Measurements from ENCODE around the gene WDR64.
"Not testable (repeated sequence)": the region's sequence is repeated elsewhere in the genome, so short reads cannot be mapped to it uniquely, and the experiment has no call there.

The WDR64 gene

DNA sequence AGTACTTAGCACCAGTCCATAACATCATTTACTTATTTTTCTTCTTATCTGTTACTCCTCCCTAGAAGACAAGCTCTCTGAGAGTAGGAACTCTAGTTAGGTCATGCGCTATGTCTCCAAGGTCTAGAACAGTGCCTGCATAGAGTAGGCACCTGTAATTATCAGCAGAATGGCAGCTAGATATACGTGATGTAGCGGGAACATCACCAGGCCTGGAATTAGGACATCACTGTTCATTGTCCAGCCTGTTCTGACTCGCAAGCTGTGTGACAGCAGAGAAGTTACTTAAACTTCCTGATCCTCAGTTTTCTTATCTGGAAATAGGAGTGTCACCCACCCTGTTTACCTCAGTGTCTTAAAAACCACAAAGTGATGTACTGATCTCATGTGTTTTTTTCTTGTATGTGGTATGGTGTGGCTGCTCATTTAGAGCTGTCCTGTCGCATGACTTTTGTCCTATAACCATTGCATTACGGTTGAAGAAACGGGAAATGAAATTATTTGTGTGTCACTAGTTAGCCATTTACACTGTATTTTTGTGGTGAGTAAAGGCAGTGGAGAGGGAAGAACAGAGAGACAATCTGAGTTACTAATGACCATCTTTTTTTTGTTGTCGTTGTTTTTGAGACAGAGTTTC is 158.8 kb downstream of the WDR64 start:
- Mint-ChIP-seq H3K36me3 (ENCODE audit: low read depth) (no peaks in the 10 kb centered on the region), H3K4me3 (no peak overlapping the region), H3K9me3 (no peaks in the 10 kb centered on the region), H3K4me1 (ENCODE audit: low read depth) (peaks cover 27% of the 10 kb centered on the region), H3K27me3 (peaks cover 5% of the 10 kb centered on the region), H3K27ac (peak overlapping the region; percentile 79)
- intact Hi-C loops (cut with micrococcal nuclease) = no loop called here

DNA sequence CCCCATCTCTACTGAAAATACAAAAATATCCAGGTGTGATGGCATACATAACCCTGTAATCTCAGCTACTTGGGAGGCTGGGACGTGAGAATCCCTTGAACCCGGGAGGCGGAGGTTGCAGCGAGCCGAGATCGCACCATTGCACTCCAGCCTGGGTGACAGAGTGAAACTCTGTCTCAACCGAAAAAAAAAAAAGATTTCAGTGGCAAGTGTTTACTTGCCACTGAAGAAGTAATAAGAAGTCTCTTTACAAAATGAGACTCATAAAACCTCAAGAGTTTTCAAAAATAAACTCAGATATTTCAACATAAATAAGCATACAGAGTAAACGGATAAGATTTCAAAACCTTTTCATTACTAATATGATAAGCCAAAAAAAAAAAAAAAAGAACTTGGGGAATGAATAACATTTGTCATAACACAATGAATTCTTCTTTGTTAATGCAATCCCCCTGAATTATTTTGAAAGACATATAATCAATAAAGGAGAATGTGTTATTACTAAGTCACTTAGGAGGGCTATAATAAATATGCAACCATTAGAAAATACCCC is 161.8 kb downstream of the WDR64 start:
- peaks cover 43% of the 10 kb centered on the region for H3K4me1 Mint-ChIP-seq (ENCODE audit: low read depth)
- H3K4me3 Mint-ChIP-seq = no peak overlapping the region
- peaks cover 10% of the 10 kb centered on the region for H3K27me3 Mint-ChIP-seq
- no peaks in the 10 kb centered on the region for H3K9me3 Mint-ChIP-seq
- intact Hi-C loops (cut with micrococcal nuclease) = no loop called here
- no peaks in the 10 kb centered on the region for H3K36me3 Mint-ChIP-seq (ENCODE audit: low read depth)
- H3K27ac Mint-ChIP-seq = no peak overlapping the region

DNA sequence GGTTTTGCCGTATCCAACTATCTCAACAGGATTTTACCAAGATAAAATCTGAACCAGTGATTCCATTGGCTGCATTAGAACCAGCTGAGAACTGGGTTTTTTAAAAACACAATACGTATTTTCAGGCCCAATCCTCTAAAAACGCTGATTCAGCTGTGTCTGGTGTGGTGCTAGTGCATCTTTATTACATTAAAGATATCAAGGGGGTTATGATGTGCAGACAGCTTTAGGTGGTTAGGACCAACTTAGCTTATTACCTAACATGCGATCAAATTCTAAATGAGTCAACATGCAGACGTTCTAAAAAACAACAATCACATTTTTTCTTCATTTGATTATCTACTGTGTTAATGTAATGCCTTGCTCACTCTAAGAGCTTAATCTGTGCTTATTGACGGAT is 163.9 kb downstream of the WDR64 start:
- intact Hi-C loops (cut with micrococcal nuclease) = no loop called here
- H3K36me3 Mint-ChIP-seq (ENCODE audit: low read depth) = no peaks in the 10 kb centered on the region
- no peak overlapping the region for H3K4me3 Mint-ChIP-seq
- no peak overlapping the region for H3K27ac Mint-ChIP-seq
- H3K27me3 Mint-ChIP-seq = peaks cover 15% of the 10 kb centered on the region
- H3K9me3 Mint-ChIP-seq = no peaks in the 10 kb centered on the region
- H3K4me1 Mint-ChIP-seq (ENCODE audit: low read depth) = peaks cover 39% of the 10 kb centered on the region

DNA sequence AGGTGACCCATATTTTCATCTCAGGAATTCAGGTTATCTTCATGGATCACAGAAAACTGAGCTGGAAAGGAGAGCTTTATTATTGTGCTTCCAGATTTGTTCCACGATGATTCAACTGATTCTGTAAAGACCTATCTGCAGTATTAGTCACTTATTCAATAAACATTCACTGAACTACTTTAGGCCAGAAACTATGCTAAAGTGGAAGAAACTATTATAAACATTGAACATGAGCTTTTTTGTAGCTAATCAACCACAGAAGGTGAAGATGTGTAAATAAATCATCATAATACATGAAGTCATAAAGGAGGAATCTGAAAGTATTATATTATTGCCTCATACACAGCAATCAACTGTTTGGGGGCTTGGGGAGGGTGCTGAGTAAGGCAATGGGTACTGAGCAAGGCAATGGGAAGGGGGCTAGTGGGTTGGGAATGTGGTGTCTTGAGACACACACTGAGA is 165.3 kb downstream of the WDR64 start:
- Mint-ChIP-seq H3K36me3 (ENCODE audit: low read depth) (no peaks in the 10 kb centered on the region), H3K27me3 (peaks cover 15% of the 10 kb centered on the region), H3K27ac (peak overlapping the region; percentile 24), H3K9me3 (no peaks in the 10 kb centered on the region), H3K4me3 (no peak overlapping the region), H3K4me1 (ENCODE audit: low read depth) (peaks cover 39% of the 10 kb centered on the region)
- intact Hi-C loops (cut with micrococcal nuclease) = no loop called here

DNA sequence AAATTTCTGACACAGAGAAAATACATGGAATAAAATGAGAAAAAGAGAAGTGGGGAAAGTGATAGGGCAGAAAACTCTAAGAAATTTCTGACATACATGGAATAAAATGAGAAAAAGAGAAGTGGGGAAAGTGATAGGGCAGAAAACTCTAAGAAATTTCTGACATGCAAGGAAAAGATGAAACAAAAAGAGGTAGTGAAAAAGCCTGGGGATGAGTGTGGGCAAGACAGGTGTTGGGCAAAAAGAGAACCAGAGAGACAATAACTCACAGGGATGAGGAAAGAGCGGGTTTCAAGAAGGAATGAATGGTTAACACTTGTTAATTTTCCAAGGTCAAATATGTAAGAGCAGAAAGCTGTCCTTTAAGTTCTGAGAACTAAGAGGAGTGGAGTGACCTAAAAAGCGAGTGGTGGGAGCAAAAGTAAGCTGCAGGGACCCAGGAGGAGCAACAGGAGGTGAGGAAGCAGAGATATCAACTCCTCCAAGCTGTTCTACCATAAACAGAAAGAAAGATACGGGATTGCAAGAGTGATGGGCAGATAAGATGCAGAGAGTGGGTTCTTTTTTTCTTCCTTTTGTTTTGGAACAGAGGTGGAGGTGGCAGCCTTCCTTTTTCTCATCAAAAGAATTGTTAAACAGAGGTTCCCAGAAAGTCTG is 166.0 kb downstream of the WDR64 start:
- no peak overlapping the region for H3K4me3 Mint-ChIP-seq
- H3K36me3 Mint-ChIP-seq (ENCODE audit: low read depth) = no peaks in the 10 kb centered on the region
- intact Hi-C loops (cut with micrococcal nuclease) = no loop called here
- peaks cover 15% of the 10 kb centered on the region for H3K27me3 Mint-ChIP-seq
- peak overlapping the region; percentile 24 for H3K27ac Mint-ChIP-seq
- peaks cover 35% of the 10 kb centered on the region for H3K4me1 Mint-ChIP-seq (ENCODE audit: low read depth)
- H3K9me3 Mint-ChIP-seq = no peaks in the 10 kb centered on the region

DNA sequence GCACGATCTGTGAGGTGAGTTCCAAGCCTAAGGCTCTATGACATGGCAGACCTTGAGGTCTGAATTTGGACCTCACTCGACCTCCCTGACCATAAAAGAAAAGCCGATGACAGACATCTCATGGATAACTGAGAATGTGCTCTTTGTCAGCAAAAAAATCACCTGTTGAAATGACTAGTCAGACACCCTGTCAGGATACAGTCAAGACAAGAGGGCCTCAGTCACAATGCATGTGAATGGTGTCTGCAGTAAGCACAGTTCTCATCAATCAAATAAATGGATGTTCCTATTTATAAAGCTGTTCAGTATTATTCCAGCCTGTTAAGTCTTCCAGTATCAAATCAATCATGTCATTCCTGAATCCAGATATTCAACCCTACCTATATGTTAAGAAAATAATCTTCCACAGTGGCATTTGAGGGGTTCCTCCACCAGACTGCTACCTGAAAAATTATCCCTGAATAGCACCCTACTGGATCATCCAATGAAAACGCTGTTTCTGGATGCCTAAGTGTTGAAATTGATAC is 167.3 kb downstream of the WDR64 start:
- no peaks in the 10 kb centered on the region for H3K9me3 Mint-ChIP-seq
- H3K4me1 Mint-ChIP-seq (ENCODE audit: low read depth) = peaks cover 35% of the 10 kb centered on the region
- H3K36me3 Mint-ChIP-seq (ENCODE audit: low read depth) = no peaks in the 10 kb centered on the region
- H3K4me3 Mint-ChIP-seq = no peak overlapping the region
- H3K27ac Mint-ChIP-seq = no peak overlapping the region
- H3K27me3 Mint-ChIP-seq = peaks cover 15% of the 10 kb centered on the region
- intact Hi-C loops (cut with micrococcal nuclease) = no loop called here

DNA sequence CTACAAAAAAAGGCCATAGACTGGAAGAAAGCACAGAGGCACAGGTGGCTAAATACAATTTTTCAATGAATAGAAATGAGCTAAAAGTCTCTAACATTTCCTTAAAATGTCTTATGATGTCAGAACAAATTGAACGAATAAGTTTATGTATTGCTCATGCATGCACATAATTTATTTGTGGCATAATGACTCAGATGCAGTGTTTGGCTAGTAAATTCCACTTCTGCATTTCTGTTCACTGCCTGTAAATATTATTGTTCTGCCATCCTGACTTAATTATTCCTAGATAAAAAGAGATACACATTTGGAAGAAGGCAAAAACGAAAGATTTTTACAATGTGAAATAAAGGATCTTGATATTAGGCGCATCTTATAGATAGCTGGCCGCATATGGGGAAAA is 169.3 kb downstream of the WDR64 start:
- no peaks in the 10 kb centered on the region for H3K9me3 Mint-ChIP-seq
- no peak overlapping the region for H3K4me3 Mint-ChIP-seq
- H3K36me3 Mint-ChIP-seq (ENCODE audit: low read depth) = no peaks in the 10 kb centered on the region
- H3K27ac Mint-ChIP-seq = no peak overlapping the region
- peaks cover 35% of the 10 kb centered on the region for H3K4me1 Mint-ChIP-seq (ENCODE audit: low read depth)
- intact Hi-C loops (cut with micrococcal nuclease) = no loop called here
- peaks cover 11% of the 10 kb centered on the region for H3K27me3 Mint-ChIP-seq

DNA sequence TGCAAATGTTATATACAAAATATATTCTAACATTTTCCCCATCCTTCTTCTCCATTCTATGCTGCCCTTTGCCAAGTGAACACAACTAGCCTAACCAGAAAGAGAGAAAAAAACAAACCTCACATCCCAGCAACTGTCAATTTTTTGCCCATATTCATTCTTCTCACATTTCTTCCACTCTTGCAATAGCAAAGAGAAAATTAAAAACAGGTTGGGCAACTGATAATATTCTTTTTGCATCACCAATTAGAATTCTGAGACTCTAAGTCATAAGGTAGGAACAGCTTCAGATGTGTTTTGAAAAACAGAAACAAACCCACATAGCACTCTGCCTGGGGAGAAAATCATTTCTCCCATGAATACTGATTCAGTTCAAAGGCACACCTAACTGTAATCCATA is 170.8 kb downstream of the WDR64 start:
- no peaks in the 10 kb centered on the region for H3K36me3 Mint-ChIP-seq (ENCODE audit: low read depth)
- H3K4me1 Mint-ChIP-seq (ENCODE audit: low read depth) = peaks cover 26% of the 10 kb centered on the region
- no peak overlapping the region for H3K4me3 Mint-ChIP-seq
- no peak overlapping the region for H3K27ac Mint-ChIP-seq
- peaks cover 11% of the 10 kb centered on the region for H3K27me3 Mint-ChIP-seq
- intact Hi-C loops (cut with micrococcal nuclease) = no loop called here
- no peaks in the 10 kb centered on the region for H3K9me3 Mint-ChIP-seq

DNA sequence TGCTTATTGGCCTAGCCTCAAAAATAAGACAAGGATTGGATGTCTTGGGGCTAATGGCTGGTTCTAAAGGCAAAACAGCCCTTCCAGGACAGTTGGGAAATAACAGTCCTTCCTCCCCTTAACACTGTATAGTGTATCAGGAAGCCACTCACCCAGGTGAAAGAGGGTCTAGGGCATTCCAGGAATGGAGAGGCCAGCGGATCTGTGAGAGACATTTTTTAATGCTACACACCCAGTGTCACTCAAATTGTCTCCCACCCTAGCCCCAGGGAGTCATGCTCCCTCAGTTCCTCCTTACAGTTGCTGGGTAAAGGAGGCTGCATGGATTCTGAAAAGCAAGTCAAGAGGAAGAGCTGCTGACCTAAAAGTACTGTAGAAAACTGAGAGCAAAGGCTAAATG is 171.8 kb downstream of the WDR64 start:
- Mint-ChIP-seq H3K4me3 (no peak overlapping the region), H3K9me3 (no peaks in the 10 kb centered on the region), H3K4me1 (ENCODE audit: low read depth) (peaks cover 23% of the 10 kb centered on the region), H3K36me3 (ENCODE audit: low read depth) (no peaks in the 10 kb centered on the region), H3K27ac (no peak overlapping the region), H3K27me3 (peaks cover 6% of the 10 kb centered on the region)
- intact Hi-C loops (cut with micrococcal nuclease) = no loop called here

DNA sequence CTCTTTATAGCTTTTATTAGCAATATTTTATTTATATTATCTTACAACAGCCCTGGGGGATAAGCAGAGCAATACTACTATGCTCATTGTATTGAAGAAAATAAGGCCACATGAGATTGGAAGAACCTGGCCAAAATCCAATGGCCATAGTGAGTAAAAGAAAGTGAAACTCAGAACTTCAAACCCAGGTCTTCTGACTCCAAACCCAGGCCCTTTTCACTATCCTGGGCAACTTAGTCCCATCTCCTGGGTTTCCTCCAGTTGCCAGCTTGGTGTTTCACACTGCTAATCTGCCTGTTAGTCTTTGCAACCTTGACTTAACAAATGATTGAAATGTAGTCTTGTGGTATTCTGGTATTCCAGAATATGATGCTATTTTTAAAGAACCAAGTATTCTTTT is 173.5 kb downstream of the WDR64 start:
- H3K36me3 Mint-ChIP-seq (ENCODE audit: low read depth) = no peaks in the 10 kb centered on the region
- H3K4me1 Mint-ChIP-seq (ENCODE audit: low read depth) = peaks cover 29% of the 10 kb centered on the region
- peaks cover 2% of the 10 kb centered on the region for H3K27me3 Mint-ChIP-seq
- no peak overlapping the region for H3K27ac Mint-ChIP-seq
- H3K4me3 Mint-ChIP-seq = no peak overlapping the region
- intact Hi-C loops (cut with micrococcal nuclease) = no loop called here
- no peaks in the 10 kb centered on the region for H3K9me3 Mint-ChIP-seq

DNA sequence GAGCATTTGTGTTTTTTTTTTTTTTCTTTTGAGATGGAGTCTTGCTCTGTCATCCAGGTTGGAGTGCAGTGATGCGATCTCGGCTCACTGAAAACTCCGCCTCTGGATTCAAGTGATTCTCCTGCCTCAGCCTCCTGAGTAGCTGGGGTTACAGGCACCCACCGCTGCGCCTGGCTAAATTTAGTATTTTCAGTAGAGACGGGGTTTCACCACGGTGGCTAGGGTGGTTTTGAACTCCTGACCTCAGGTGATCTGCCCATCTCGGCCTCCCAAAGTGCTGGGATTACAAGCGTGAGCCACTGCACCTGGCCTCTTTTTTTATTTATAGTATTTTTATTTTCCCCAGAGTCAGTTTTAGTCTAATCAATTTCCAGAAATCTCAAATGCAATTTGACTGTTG is 174.5 kb downstream of the WDR64 start:
- H3K4me3 Mint-ChIP-seq; H3K36me3 Mint-ChIP-seq (ENCODE audit: low read depth); H3K27ac Mint-ChIP-seq; H3K27me3 Mint-ChIP-seq; H3K9me3 Mint-ChIP-seq; intact Hi-C loops (cut with micrococcal nuclease): not testable (repeated sequence)
- H3K4me1 Mint-ChIP-seq (ENCODE audit: low read depth) = peaks cover 21% of the 10 kb centered on the region

DNA sequence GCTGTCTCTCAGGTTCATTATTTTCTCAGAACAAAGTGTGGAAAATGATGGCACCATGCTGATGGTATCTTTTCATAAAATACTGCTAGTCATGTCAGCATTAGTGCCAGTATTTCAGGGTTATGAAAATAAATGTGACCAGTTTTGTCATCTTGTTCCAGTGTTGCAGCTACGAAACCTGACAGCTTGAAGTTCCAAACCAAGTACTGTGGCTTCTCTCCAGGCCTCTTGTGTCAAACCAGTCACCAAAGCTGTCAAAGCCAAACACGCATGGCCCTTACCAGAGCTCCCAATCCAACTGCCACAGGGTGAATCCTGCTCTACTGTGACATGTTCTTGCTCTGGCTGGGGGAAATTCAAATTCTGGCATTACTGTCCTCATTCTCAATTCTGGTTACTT is 175.2 kb downstream of the WDR64 start:
- peaks cover 2% of the 10 kb centered on the region for H3K27me3 Mint-ChIP-seq
- no peaks in the 10 kb centered on the region for H3K36me3 Mint-ChIP-seq (ENCODE audit: low read depth)
- no peak overlapping the region for H3K4me3 Mint-ChIP-seq
- intact Hi-C loops (cut with micrococcal nuclease) = no loop called here
- H3K27ac Mint-ChIP-seq = no peak overlapping the region
- H3K4me1 Mint-ChIP-seq (ENCODE audit: low read depth) = peaks cover 16% of the 10 kb centered on the region
- H3K9me3 Mint-ChIP-seq = no peaks in the 10 kb centered on the region

DNA sequence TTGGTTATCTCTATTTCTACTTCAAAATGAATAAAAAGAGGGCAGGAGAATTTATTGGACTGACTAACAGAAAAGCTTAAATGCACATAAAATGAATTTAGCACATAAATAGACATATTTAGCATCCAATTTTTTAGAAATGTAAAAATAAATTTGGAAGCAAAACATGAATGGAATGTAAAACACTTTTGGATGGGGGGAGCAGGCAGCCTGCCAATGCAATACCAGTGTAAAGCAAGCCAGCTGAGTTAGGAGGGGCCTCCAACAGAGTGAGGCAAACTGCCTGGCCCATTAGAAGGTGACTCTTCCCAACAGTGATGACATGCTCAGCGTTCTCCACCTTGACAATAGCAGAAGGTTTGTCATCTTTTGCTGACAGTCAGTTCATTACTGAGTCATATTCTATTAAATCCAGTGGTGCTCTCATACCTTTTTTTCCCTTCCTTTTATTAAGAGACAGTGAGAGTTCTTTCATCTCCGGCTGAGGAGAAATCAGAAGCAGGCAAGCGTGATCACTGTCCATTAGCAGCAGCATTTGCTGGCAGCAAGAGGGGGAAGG is 176.5 kb downstream of the WDR64 start:
- H3K27ac Mint-ChIP-seq = no peak overlapping the region
- H3K4me1 Mint-ChIP-seq (ENCODE audit: low read depth) = peaks cover 16% of the 10 kb centered on the region
- intact Hi-C loops (cut with micrococcal nuclease) = no loop called here
- H3K27me3 Mint-ChIP-seq = peaks cover 2% of the 10 kb centered on the region
- H3K9me3 Mint-ChIP-seq = no peaks in the 10 kb centered on the region
- no peak overlapping the region for H3K4me3 Mint-ChIP-seq
- H3K36me3 Mint-ChIP-seq (ENCODE audit: low read depth) = no peaks in the 10 kb centered on the region

DNA sequence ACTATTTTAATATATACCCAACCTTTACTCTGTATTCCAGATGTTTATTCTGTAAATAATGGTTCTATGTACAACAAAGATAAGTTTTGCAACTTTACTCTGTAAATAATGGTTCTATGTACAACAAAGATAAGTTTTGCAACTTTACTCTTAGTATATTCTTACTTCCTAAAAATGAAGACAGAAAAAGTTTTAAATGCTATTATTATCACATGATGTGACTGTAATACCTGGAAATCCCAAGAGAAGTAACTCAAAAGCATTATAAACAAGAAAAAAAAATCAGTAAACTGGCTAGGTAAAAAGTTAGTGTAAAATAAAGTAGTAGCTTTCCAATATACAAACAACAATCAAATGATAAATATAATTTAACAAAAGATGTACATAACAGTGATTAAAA is 177.4 kb downstream of the WDR64 start:
- Mint-ChIP-seq H3K4me1 (ENCODE audit: low read depth) (peaks cover 10% of the 10 kb centered on the region), H3K27ac (no peak overlapping the region), H3K4me3 (no peak overlapping the region), H3K9me3 (no peaks in the 10 kb centered on the region), H3K27me3 (no peaks in the 10 kb centered on the region), H3K36me3 (ENCODE audit: low read depth) (no peaks in the 10 kb centered on the region)
- intact Hi-C loops (cut with micrococcal nuclease) = no loop called here
